Activated CD8-positive, alpha-beta T cell treated with anti-CD3 and anti-CD28 coated beads, Interleukin-2, amount 10 ng/mL, durations not matched to agents 7 days and 5 days (primary cell): ENCODE measurements around the gene SLC1A3. TPM values are rescaled to one million over a fixed set of nuclear protein-coding genes. Genes with fewer than 3 reads are reported as not detected.

Experiments used
- ATAC-seq: fragments of 150-1000 bp; cut with Tn5 transposase; one replicate; pipeline ENCODE4 v1.10.0; 2021; ENCODE audit warnings: moderate library complexity
- CTCF ChIA-PET: fragments of 350-600 bp; sonication (Branson Sonifier 250); formaldehyde crosslinking; loops from one replicate; lab custom pipeline; 2021; ENCODE audit warnings: antibody characterized with exemption; lab: Charles Lee
- POLR2A ChIA-PET: fragments of 350-600 bp; sonication (Branson Sonifier 250); formaldehyde crosslinking; loops from one replicate; lab custom pipeline; 2021; ENCODE audit warnings: antibody characterized with exemption; lab: Charles Lee
- DNase-seq: peaks from one replicate; pipeline ENCODE4 v3.0.0-alpha.2; 2020
- H3K27ac Mint-ChIP-seq: one replicate; pipeline ENCODE4 v1.8.0; 2021; ENCODE audit warnings: mild to moderate bottlenecking, mixed read lengths
- H3K27me3 Mint-ChIP-seq: one replicate; pipeline ENCODE4 v1.8.0; 2021; ENCODE audit warnings: low read depth, mixed read lengths
- H3K36me3 Mint-ChIP-seq: one replicate; pipeline ENCODE4 v1.8.0; 2021; ENCODE audit warnings: low read depth, mixed read lengths
- H3K4me1 Mint-ChIP-seq: one replicate; pipeline ENCODE4 v1.8.0; 2021; ENCODE audit warnings: low read depth, mixed read lengths
- H3K4me3 Mint-ChIP-seq: one replicate; pipeline ENCODE4 v1.8.0; 2021; ENCODE audit warnings: mild to moderate bottlenecking, mixed read lengths
- H3K9me3 Mint-ChIP-seq: one replicate; pipeline ENCODE4 v1.8.0; 2022; ENCODE audit warnings: mixed read lengths; ENCODE audit not compliant: insufficient read depth
- total RNA-seq, 2 experiments: library from RNA; stranded (reverse); gene quantifications; one replicate each; pipeline ENCODE4 v1.2.3, GENCODE V29; 2021

Gene SLC1A3
- total RNA-seq, 2 experiments from 2014 or later: not detected

DNA sequence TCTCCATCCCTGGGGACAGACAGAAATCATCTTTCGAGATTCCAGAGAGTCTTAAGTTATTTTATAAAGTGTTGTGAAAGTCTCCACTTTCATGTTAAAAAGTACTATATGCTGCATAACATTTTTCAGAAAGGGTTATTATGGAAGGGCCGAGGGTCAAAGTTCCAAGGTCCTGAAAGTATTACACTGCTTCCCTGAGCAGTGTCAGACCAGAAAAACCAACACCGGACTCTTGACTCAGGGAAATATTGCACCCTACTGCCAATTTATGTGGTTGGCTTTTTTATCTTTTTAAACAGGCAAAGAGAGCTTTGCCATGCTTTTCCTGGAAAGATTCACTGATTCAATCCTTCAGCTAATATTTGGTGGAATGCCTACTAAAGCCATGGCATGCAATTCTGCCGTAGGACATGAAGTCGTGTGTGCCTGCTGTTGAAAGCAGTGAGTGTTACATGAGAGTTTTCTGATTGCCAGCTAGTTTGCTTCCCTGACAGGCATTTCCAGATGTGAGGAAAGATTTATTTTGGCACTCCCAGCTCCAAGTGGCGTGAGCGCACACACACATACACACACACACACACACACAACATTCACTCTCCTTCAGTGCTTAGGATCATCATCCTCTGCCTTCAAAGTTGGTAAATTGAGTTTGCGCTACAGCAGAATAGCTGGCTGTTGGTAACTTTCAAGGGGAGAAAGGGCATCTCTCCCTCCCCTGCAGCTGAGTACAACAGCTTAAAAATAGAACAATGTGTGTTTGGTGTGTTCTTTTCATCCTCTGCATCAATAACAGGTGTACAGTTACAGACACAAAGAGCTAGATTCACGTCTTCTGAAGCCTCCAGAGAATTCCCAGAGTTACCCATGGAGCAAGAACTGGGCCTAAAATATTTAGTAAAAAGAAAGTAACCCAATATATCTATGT lies 45.6 kb downstream of the SLC1A3 start:
- Mint-ChIP-seq H3K4me3 (no peak overlapping the region), H3K27ac (no peak overlapping the region), H3K9me3 (no peaks in the 10 kb centered on the region), H3K36me3 (no peaks in the 10 kb centered on the region), H3K27me3 (peaks cover 8% of the 10 kb centered on the region), H3K4me1 (no peaks in the 10 kb centered on the region)
- DNase-seq (no peak), ATAC-seq (no peak)
- CTCF ChIA-PET: no interaction called here
- POLR2A ChIA-PET: no interaction called here

DNA sequence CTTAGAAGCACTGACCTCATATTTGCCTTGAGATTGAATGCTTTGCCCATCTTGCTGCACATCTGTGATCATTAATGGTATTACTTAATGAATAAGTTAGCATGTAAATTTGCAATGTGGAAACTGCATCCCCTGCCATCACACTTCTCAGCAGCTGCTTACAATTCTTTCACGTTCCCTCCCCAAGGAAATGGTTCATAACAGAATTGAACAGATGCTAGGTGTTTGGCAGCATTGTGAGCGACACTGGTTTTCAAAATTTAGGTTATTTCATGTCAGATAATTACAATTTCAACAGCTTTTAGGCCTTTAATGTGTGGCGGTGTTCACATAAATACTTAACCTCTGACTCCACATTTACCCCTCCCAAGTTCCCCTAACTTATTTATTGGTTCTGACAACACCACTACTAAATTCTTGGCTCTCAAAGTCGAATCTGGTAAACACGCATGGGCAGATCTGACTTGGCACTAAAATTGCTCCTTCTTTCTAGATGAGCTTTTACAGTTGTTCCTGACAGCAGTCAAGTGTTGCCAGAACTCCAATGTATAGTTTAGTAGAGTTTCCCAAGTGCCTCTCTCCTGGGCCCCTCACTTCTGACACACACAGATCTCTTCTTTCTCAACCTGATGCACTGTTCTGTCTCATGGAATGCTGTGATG lies 46.8 kb downstream of the SLC1A3 start:
- H3K9me3 Mint-ChIP-seq: no peaks in the 10 kb centered on the region
- POLR2A ChIA-PET: no interaction called here
- ATAC-seq (no peak), DNase-seq (no peak)
- no peaks in the 10 kb centered on the region for H3K4me1 Mint-ChIP-seq
- H3K36me3 Mint-ChIP-seq: no peaks in the 10 kb centered on the region
- CTCF ChIA-PET: no interaction called here
- no peak overlapping the region for H3K4me3 Mint-ChIP-seq
- H3K27me3 Mint-ChIP-seq: peaks cover 13% of the 10 kb centered on the region
- no peak overlapping the region for H3K27ac Mint-ChIP-seq

DNA sequence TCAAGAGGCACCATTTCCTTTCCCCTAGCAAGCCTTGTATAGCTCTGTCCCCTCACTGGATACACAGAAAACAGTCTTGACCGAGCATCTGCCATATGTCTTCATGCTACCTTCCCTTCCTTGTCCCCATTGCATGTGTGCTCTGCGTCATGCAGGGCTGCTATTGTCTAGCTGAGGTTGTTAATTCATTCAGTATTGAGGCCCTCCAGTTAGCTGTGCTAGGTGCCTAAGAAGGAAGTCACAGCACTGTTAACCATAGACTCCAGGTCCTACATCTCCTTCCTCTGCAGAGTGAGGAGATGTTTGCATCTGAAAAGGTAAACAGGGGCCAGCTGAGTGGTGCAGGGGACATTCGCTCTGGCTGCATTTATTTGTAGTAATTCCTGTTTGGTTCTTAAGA lies 48.2 kb downstream of the SLC1A3 start:
- ATAC-seq (no peak), DNase-seq (no peak)
- H3K9me3 Mint-ChIP-seq: no peaks in the 10 kb centered on the region
- H3K27me3 Mint-ChIP-seq: peaks cover 16% of the 10 kb centered on the region
- ChIA-PET POLR2A (no interaction called here), CTCF (no interaction called here)
- H3K4me3 Mint-ChIP-seq: no peak overlapping the region
- no peak overlapping the region for H3K27ac Mint-ChIP-seq
- no peaks in the 10 kb centered on the region for H3K4me1 Mint-ChIP-seq
- no peaks in the 10 kb centered on the region for H3K36me3 Mint-ChIP-seq

DNA sequence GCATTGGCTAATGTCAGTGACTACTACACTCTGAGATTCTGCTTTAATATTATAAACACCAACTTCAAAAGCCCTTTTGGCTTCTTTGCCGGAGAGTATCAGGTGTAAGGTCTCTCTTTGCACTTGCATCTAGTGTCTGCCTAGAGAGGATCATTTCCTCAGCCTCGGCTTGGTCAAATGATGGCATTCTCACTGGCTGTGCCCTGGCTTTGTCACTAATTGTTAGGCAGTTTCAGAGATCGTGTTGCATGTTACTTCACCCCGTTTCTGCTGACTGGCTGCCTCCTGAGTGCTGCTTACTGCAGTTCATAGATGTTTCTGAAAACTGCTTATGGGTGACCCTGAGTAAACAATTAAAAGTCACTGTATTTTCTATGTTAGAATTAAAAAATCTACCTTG lies 48.8 kb downstream of the SLC1A3 start:
- POLR2A ChIA-PET: no interaction called here
- H3K36me3 Mint-ChIP-seq: no peaks in the 10 kb centered on the region
- ATAC-seq (no peak), DNase-seq (no peak)
- H3K4me1 Mint-ChIP-seq: no peaks in the 10 kb centered on the region
- peaks cover 16% of the 10 kb centered on the region for H3K27me3 Mint-ChIP-seq
- H3K27ac Mint-ChIP-seq: no peak overlapping the region
- no peak overlapping the region for H3K4me3 Mint-ChIP-seq
- CTCF ChIA-PET: no interaction called here
- no peaks in the 10 kb centered on the region for H3K9me3 Mint-ChIP-seq

DNA sequence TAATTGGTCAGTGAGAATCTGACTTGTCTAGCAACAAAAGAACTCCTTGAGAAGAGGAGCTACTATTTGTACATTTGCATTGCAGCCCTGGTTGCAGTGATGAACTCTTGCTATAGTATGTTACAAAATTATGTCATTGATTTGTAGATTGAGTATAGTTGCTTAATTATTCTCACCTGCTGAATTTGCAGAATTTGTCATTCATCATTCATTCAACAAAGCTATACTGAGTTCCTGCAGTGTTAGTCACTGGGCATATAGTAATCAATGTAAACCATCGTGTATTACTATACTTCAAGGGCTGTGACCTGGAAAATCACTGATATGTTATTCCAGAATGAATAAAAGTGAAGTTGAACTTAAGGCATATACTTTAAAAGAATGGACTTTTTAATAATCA lies 50.1 kb downstream of the SLC1A3 start:
- CTCF ChIA-PET: no interaction called here
- no peak overlapping the region for H3K4me3 Mint-ChIP-seq
- no peak overlapping the region for H3K27ac Mint-ChIP-seq
- ATAC-seq: no peak
- no peaks in the 10 kb centered on the region for H3K9me3 Mint-ChIP-seq
- no peaks in the 10 kb centered on the region for H3K36me3 Mint-ChIP-seq
- H3K27me3 Mint-ChIP-seq: peaks cover 14% of the 10 kb centered on the region
- H3K4me1 Mint-ChIP-seq: no peaks in the 10 kb centered on the region
- DNase-seq: no peak
- POLR2A ChIA-PET: no interaction called here

DNA sequence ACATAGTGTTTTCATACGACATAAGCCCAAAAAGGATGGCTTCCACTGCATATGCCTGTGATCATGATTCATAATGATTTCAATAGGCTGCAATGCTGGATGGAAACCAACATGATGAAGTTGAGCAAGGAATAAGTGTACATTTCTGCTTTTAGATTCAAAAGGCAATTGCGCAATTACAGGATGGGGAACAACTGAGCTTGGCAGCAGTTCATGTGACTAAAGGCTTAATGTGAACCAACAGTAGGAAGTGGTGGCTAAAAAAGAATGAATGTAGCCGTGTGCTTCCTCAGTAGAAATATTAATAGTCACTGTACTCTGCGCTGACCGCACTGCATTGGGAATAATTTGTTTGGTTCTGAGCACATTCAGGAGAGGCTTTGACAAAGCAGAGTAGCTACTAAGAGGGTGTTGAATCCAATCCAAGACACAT lies 51.2 kb downstream of the SLC1A3 start:
- Mint-ChIP-seq H3K9me3 (no peaks in the 10 kb centered on the region), H3K4me3 (no peak overlapping the region), H3K27ac (no peak overlapping the region), H3K27me3 (peaks cover 13% of the 10 kb centered on the region), H3K4me1 (peaks cover 2% of the 10 kb centered on the region), H3K36me3 (no peaks in the 10 kb centered on the region)
- CTCF ChIA-PET: no interaction called here
- DNase-seq (no peak), ATAC-seq (no peak)
- POLR2A ChIA-PET: no interaction called here

DNA sequence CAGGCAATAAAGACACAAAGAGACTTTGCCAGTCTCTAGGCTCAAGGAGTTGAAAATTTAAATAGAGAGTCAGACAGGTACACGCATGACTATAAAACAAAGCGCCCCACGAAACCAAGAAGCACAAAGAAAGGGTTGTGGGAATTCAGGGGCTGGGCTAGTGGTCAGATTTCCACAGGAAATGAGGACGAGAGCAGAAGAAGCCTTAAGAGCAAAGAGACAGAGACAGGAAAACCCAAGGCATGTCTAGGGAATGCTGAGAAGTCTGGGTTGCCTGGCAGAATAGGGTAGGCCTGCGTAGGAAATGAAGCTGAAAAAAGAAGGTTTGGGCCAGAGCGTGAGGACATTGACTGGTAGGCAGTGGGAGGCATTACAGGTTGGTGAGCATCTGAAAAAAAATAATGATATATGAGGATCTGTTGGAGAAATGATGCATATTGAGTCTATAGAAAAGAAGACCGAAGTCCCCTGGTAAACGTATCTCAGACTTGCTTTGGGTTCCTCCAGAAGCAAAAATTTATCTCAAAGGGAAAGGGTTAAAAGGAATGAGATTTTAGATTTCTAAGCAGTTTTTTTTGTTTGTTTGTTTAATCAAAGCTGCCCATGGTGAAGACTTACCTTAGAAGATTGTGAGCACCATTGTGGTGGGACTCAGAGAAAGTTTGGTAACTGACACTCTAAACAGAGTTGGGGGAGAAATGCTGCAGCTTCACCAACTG lies 51.8 kb downstream of the SLC1A3 start:
- no peak overlapping the region for H3K4me3 Mint-ChIP-seq
- CTCF ChIA-PET: no interaction called here

DNA sequence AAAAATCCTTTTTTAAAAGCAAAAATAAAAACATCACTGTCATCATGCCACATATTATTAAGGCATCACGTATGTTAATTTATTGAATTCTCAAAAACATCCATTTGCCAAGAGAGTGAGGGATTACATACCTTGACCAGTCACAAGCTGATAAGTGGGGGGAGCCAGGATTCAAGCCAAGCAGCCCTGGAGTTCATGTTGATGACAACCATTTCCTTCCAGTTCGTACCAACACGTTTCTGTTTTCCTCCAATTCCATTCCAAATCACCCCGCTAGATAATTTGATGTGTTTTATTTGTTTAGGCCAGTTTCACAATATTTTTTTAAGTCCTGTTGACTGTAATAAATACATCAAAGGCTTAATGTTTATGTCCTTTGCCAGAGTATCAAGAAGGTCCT lies 53.0 kb downstream of the SLC1A3 start:
- ChIA-PET CTCF (no interaction called here), POLR2A (no interaction called here)
- peaks cover 13% of the 10 kb centered on the region for H3K27me3 Mint-ChIP-seq
- no peak for ATAC-seq
- no peaks in the 10 kb centered on the region for H3K36me3 Mint-ChIP-seq
- H3K27ac Mint-ChIP-seq: no peak overlapping the region
- peaks cover 2% of the 10 kb centered on the region for H3K4me1 Mint-ChIP-seq
- no peak for DNase-seq
- no peaks in the 10 kb centered on the region for H3K9me3 Mint-ChIP-seq
- no peak overlapping the region for H3K4me3 Mint-ChIP-seq

More for the DNA sequence above, 51.8 kb downstream of the SLC1A3 start:
- ATAC-seq (no peak), DNase-seq (no peak)
- Mint-ChIP-seq H3K4me1 (peaks cover 2% of the 10 kb centered on the region), H3K36me3 (no peaks in the 10 kb centered on the region), H3K27ac (no peak overlapping the region), H3K9me3 (no peaks in the 10 kb centered on the region), H3K27me3 (peaks cover 13% of the 10 kb centered on the region)
- POLR2A ChIA-PET: no interaction called here

DNA sequence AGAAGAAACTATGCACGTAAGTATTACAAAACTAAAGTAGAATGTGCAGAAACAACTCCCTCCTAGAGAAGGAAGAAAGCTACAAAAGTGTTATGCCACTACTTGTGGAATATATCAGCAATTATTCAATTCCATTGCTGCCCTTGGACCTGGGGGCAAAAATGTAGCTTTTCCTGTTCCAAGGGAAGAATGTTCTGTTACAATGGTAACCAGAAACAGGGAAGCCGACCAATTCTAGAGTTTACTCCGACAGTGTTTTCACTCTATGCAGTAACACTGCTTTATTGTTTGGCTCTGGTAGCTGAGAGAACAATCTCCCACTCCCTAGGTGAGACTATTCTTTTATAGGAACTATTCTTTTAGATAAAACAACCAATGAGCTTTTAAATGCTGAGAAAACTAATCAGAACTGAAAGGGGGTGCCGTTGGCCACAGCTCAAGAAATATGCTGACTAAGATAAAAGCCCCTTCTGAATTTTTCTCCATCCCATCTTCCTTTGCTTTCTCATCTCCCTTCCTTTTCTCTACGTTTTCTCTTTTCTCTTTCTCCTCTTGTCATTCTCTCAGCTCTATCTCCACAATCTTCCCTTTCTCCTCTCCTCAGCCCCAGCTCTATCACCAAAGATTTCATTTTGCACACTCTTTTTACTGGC lies 54.1 kb downstream of the SLC1A3 start:
- Mint-ChIP-seq H3K4me3 (no peak overlapping the region), H3K9me3 (no peaks in the 10 kb centered on the region), H3K4me1 (peaks cover 2% of the 10 kb centered on the region), H3K27ac (no peak overlapping the region), H3K36me3 (no peaks in the 10 kb centered on the region), H3K27me3 (peaks cover 13% of the 10 kb centered on the region)
- CTCF ChIA-PET: no interaction called here
- DNase-seq (no peak), ATAC-seq (no peak)
- POLR2A ChIA-PET: no interaction called here

DNA sequence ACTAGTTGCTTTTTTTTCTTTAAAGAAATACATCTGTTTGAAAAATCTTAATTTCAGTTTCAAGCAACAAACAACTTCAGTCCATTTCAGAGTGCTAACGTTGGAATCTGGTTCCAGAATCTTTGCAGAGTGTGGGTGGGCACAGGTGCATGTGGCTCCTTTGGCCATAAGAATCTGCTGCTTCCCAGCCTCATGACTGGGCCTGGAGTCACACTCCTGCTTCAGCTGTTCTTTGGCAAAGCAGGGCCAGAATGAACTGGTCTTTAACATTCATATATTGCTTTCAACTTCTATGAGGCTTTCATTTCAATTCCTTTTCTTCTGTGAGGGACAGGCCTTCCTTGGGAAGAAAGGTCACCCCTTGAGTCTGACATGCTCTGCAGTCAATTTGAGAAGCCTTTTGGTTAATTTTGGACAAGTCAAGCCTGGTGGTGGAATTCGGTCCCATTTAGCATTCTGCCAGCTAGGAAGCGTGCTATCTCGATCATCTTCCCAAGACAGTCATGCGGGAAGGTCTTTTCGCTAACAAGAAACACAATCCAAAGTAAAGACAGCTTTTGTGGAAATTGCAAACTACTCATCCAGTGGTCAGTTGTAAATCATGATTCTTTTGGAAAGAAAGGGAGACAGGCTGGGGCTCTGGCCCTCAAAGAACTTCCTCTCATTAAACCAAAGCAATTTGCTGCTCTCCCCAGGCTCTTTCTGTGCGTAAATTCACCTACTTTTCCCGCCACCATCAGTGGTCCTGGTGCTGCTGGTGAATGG lies 55.2 kb downstream of the SLC1A3 start:
- no peak for DNase-seq
- H3K27me3 Mint-ChIP-seq: peaks cover 14% of the 10 kb centered on the region
- ATAC-seq: no peak
- no peak overlapping the region for H3K27ac Mint-ChIP-seq
- no peaks in the 10 kb centered on the region for H3K36me3 Mint-ChIP-seq
- ChIA-PET POLR2A (no interaction called here), CTCF (no interaction called here)
- no peaks in the 10 kb centered on the region for H3K9me3 Mint-ChIP-seq
- H3K4me1 Mint-ChIP-seq: peaks cover 2% of the 10 kb centered on the region
- no peak overlapping the region for H3K4me3 Mint-ChIP-seq

DNA sequence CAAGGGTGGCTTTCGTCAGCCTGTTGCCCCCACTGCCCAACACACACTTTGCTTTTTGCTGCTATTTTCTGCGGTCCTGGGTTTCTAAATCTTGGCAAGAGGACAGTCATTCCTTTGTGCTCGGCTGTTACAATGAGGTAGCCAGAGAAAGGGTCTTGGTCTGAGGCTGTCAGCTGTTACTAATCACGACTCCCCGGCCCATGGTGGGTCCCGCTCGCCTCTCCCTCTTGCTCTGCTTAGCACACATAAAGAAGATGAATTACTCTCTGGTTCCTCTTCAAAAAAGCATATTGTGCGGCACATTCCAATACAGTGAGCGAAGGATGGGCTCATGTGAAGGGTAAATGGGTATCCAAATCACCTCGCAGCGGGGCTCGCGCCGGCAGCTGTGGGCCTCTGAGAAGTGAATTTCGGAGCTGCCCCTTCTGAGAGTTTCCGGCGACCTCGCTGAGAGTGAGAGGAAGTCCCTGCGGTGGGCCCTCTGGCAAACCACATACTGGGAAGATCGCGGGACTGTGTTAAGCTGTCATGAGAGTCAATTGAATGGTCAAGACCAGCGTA lies 56.0 kb downstream of the SLC1A3 start:
- no peak overlapping the region for H3K27ac Mint-ChIP-seq
- POLR2A ChIA-PET: no interaction called here
- H3K9me3 Mint-ChIP-seq: no peaks in the 10 kb centered on the region
- no peaks in the 10 kb centered on the region for H3K36me3 Mint-ChIP-seq
- peaks cover 15% of the 10 kb centered on the region for H3K27me3 Mint-ChIP-seq
- DNase-seq: no peak
- no peak for ATAC-seq
- H3K4me3 Mint-ChIP-seq: no peak overlapping the region
- CTCF ChIA-PET: no interaction called here
- peaks cover 2% of the 10 kb centered on the region for H3K4me1 Mint-ChIP-seq
